DND-41 (cell line): ENCODE results near the gene CCDC27.
A peak's percentile ranks its signal among the peaks of the same experiment; 100 is the strongest.
"Not testable (repeated sequence)": the region's sequence is repeated elsewhere in the genome, so short reads cannot be mapped to it uniquely, and the experiment has no call there.

Source experiments
- ATAC-seq: fragments of 200-7000 bp; cut with Tn5 transposase; 3 replicates; pipeline ENCODE4 v1.9.1; 2021; ENCODE audit warnings: low read depth; ENCODE audit not compliant: insufficient read depth
- DNase-seq: peaks from one replicate; pipeline ENCODE4 v3.0.0-alpha.2; 2020
- H2AFZ ChIP-seq: 2 replicates; pipeline ENCODE4 v1.6.0; 2012; ENCODE audit warnings: low read depth, low read length
- H3K27ac ChIP-seq: 2 replicates; pipeline ENCODE4 v1.5.1; 2012; ENCODE audit warnings: low read length, inconsistent platforms
- H3K27me3 ChIP-seq: fragments of 200-600 bp; sonication (generic); 2 replicates; pipeline ENCODE4 v1.6.0; 2012; ENCODE audit warnings: low read length, mild to moderate bottlenecking, inconsistent platforms; ENCODE audit not compliant: insufficient read depth, poor library complexity
- H3K36me3 ChIP-seq: 2 replicates; pipeline ENCODE4 v1.5.1; 2012; ENCODE audit warnings: low read length, inconsistent platforms; ENCODE audit not compliant: insufficient read depth
- H3K4me1 ChIP-seq: 2 replicates; pipeline ENCODE4 v1.5.1; 2012; ENCODE audit warnings: mild to moderate bottlenecking, low read length; ENCODE audit not compliant: insufficient read depth
- H3K4me2 ChIP-seq: 2 replicates; pipeline ENCODE4 v1.6.0; 2012; ENCODE audit warnings: mild to moderate bottlenecking, moderate library complexity, low read length, inconsistent platforms; ENCODE audit not compliant: insufficient read depth
- H3K4me3 ChIP-seq, 2 experiments: fragments of 200-600 bp in 1 of 2; shearing (Covaris generic) in 1 of 2; 2 replicates each; pipeline ENCODE4 v1.5.1; 2012 to 2016; ENCODE audit warnings: inconsistent platforms in 2 of 2, low read length in 2 of 2, mild to moderate bottlenecking in 2 of 2, low read depth in 1 of 2, moderate library complexity in 1 of 2
- H3K79me2 ChIP-seq: 2 replicates; pipeline ENCODE4 v1.6.0; 2012; ENCODE audit warnings: low read length, inconsistent platforms; ENCODE audit not compliant: insufficient read depth
- H3K9ac ChIP-seq: 2 replicates; pipeline ENCODE4 v1.6.0; 2012; ENCODE audit warnings: low read depth, mild to moderate bottlenecking, inconsistent platforms, low read length, moderate library complexity
- H3K9me3 ChIP-seq: 2 replicates; pipeline ENCODE4 v1.5.1; 2012; ENCODE audit warnings: low read length, moderate library complexity, mild to moderate bottlenecking, inconsistent platforms; ENCODE audit not compliant: insufficient read depth, severe bottlenecking
- H4K20me1 ChIP-seq: 2 replicates; pipeline ENCODE4 v1.6.0; 2012; ENCODE audit warnings: low read length; ENCODE audit not compliant: insufficient read depth
- EZH2 ChIP-seq: IDR thresholded peaks from 3 replicates; pipeline ENCODE4 v1.6.1; 2012; ENCODE audit warnings: borderline replicate concordance, low read depth, mild to moderate bottlenecking, moderate library complexity, low read length, inconsistent platforms; ENCODE audit not compliant: severe bottlenecking
- TF ChIP-seq, protein P1 (sequence below): IDR thresholded peaks from 2 replicates; pipeline ENCODE4 v1.5.1; 2012; ENCODE audit warnings: borderline replicate concordance, low read length, moderate library complexity, mild to moderate bottlenecking; ENCODE audit not compliant: poor library complexity, severe bottlenecking; ENCODE audit errors: extremely low read depth

The CCDC27 gene

DNA sequence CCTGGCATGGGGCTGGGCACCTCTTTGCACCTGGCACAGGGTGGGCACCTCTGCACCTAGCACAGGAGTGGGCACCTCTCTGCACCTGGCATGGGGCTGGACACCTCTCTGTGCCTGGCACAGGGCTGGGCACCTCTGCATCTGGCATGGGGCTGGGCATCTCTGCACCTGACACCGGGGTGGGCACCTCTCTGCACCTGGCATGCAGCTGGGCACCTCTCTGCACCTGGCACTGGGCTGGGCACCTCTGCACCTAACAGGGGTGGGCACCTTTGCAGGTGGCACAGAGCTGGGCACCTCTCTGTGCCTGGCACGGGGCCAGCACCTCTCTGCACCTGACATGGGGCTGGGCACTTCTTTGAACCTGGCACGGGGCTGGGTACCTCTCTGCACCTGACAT is 29.4 kb upstream of the CCDC27 start:
- H2AFZ ChIP-seq: no peak overlapping the region
- no peaks in the 10 kb centered on the region for H3K4me1 ChIP-seq
- no peak overlapping the region for H3K4me2 ChIP-seq
- ATAC-seq: no peak
- H3K79me2 ChIP-seq: no peaks in the 10 kb centered on the region
- H3K27me3 ChIP-seq: no peaks in the 10 kb centered on the region
- no peak overlapping the region for H3K27ac ChIP-seq
- H3K4me3 ChIP-seq: no peak overlapping the region
- H3K36me3 ChIP-seq: peaks cover 17% of the 10 kb centered on the region
- TF ChIP-seq EZH2: no peak
- TF ChIP-seq, protein P1, sequence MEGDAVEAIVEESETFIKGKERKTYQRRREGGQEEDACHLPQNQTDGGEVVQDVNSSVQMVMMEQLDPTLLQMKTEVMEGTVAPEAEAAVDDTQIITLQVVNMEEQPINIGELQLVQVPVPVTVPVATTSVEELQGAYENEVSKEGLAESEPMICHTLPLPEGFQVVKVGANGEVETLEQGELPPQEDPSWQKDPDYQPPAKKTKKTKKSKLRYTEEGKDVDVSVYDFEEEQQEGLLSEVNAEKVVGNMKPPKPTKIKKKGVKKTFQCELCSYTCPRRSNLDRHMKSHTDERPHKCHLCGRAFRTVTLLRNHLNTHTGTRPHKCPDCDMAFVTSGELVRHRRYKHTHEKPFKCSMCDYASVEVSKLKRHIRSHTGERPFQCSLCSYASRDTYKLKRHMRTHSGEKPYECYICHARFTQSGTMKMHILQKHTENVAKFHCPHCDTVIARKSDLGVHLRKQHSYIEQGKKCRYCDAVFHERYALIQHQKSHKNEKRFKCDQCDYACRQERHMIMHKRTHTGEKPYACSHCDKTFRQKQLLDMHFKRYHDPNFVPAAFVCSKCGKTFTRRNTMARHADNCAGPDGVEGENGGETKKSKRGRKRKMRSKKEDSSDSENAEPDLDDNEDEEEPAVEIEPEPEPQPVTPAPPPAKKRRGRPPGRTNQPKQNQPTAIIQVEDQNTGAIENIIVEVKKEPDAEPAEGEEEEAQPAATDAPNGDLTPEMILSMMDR: no peak
- no peak for DNase-seq
- no peak overlapping the region for H3K9ac ChIP-seq
- H4K20me1 ChIP-seq: peaks cover 22% of the 10 kb centered on the region
- H3K9me3 ChIP-seq: no peaks in the 10 kb centered on the region

DNA sequence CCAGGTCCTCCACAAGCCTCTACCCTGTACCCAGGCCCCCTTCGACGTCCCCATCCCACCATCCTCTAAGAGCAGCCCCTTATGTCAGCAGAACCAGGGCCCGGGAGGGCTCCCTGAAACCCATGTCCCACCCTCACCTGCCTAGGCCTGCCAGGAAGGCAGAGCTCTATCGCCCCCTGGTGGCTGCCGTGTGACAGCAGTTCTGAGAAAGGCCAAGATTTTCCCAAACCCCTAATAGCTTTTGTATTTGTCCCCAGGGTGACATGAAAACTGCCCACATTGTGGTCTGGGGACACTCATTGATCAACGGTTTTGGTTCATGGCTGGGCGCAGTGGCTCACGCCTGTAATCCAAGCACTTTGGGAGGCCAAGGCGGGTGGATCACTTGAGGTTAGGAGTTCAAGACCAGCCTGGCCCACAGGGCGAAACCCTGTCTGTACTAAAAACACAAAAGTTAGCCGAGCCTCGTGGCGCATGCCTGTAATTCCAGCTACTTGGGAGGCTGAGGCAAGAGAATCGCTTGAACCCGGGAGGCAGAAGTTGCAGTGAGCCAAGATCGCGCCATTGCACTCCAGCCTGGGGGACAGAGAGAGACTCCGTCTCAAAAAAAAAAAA is 27.7 kb upstream of the CCDC27 start:
- DNase-seq (peak; percentile 71), ATAC-seq (peak; percentile 76)
- H3K4me1 ChIP-seq, H3K27ac ChIP-seq, H3K4me3 ChIP-seq, H3K79me2 ChIP-seq, H2AFZ ChIP-seq, H3K27me3 ChIP-seq, H3K9me3 ChIP-seq, H3K9ac ChIP-seq, H3K4me2 ChIP-seq: not testable (repeated sequence)
- Histone ChIP-seq H4K20me1 (peaks cover 19% of the 10 kb centered on the region), H3K36me3 (peaks cover 28% of the 10 kb centered on the region)
- TF ChIP-seq, protein P1: peak; percentile 93

DNA sequence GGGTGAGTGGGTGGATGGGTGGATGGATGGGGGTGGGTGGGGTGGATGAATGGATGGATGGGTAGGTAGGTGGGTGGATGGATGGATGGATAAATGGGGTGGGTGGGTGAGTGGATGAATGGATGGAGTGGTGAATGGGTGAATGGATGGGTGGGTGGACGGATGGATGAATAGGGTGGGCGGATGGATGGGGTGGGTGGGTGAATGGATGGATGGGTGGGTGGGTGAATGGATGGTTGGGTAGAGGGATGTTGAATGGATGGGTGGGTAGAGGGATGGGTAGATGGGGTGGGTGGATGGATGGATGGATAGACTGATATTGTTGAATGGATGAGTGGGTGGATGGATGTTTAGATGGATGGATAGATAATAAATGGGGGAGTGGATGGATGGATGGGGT is 26.9 kb upstream of the CCDC27 start:
- ATAC-seq: no peak
- H2AFZ ChIP-seq: no peak overlapping the region
- peaks cover 35% of the 10 kb centered on the region for H3K36me3 ChIP-seq

DNA sequence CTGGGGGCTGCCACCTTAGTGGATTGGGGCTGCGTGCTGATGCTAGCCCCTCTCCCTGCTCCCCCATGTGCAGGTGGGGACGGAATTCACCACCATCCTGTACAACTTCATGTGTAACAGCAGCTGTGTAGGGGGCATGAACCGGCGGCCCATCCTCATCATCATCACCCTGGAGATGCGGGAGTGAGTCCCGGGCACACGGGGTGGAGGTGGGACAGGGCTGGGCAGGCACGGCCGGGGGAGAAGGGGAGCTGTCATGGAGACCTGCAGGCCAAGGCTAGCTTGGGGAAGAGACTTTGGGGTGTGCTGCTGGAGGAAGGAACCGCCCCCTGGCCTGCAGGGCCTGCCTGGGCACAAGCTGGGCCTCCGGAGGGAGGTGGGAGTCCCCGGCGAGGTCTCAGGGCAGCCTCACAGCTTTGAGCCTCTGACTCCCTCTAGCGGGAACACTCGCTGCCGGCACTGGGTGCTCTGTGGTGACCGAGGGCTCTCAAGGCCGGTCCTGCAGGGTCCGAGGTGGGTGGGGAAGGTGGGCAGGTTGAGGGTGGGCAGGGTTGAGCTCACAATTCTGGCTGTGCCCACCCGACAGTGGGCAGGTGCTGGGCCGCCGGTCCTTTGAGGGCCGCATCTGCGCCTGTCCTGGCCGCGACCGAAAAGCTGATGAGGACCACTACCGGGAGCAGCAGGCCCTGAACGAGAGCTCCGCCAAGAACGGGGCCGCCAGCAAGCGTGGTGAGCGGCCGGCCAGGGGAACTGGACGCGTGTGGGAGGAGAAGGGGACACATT is 25.0 kb upstream of the CCDC27 start:
- H3K79me2 ChIP-seq: no peaks in the 10 kb centered on the region
- H3K27me3 ChIP-seq: no peaks in the 10 kb centered on the region
- H3K4me2 ChIP-seq: no peak overlapping the region
- ATAC-seq (no peak), DNase-seq (no peak)
- peaks cover 53% of the 10 kb centered on the region for H3K36me3 ChIP-seq
- no peak overlapping the region for H3K27ac ChIP-seq
- no peak overlapping the region for H3K4me3 ChIP-seq
- no peaks in the 10 kb centered on the region for H3K9me3 ChIP-seq
- H2AFZ ChIP-seq: no peak overlapping the region
- TF ChIP-seq, protein P1: no peak
- no peak for TF ChIP-seq EZH2
- H4K20me1 ChIP-seq: peaks cover 16% of the 10 kb centered on the region
- H3K9ac ChIP-seq: no peak overlapping the region
- no peaks in the 10 kb centered on the region for H3K4me1 ChIP-seq

More for the DNA sequence above, 26.9 kb upstream of the CCDC27 start:
- H4K20me1 ChIP-seq: peaks cover 21% of the 10 kb centered on the region
- no peak for TF ChIP-seq EZH2
- H3K79me2 ChIP-seq: no peaks in the 10 kb centered on the region
- no peak overlapping the region for H3K4me2 ChIP-seq
- no peak overlapping the region for H3K4me3 ChIP-seq
- H3K27ac ChIP-seq: no peak overlapping the region
- DNase-seq: no peak
- H3K9me3 ChIP-seq: no peaks in the 10 kb centered on the region
- no peak overlapping the region for H3K9ac ChIP-seq
- no peaks in the 10 kb centered on the region for H3K27me3 ChIP-seq
- H3K4me1 ChIP-seq: no peaks in the 10 kb centered on the region
